GM21381 (cell line): ENCODE data around the gene CCSER1.
"Not testable (repeated sequence)": the region's sequence is repeated elsewhere in the genome, so short reads cannot be mapped to it uniquely, and the experiment has no call there.

Experiments
- ATAC-seq: cut with Tn5 transposase; IDR thresholded peaks from one replicate; pipeline ENCODE4 v1.9.1; 2021; ENCODE audit warnings: mild to moderate bottlenecking, moderate library complexity; ENCODE audit not compliant: unreplicated experiment

Gene CCSER1

DNA sequence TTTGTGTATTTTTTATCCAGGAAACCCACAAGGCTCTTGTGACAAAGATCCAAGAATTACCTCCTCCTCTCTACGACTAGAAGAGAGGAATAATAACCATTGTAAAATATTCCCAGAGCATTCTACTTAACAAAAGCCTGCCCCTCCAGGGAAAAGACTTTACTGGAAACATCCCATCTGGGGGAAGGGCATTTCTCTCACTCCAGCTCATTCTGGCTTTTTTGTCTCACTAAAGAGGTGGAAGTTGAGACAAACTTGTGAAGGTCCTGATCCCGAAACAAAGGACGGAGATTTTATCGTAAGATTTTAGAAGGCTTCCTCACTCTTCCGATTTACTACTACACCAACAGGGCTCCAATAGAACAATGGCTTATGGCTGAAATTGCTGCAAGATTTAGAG, 1484.6 kb downstream of the CCSER1 start:
- ATAC-seq, result no peak

DNA sequence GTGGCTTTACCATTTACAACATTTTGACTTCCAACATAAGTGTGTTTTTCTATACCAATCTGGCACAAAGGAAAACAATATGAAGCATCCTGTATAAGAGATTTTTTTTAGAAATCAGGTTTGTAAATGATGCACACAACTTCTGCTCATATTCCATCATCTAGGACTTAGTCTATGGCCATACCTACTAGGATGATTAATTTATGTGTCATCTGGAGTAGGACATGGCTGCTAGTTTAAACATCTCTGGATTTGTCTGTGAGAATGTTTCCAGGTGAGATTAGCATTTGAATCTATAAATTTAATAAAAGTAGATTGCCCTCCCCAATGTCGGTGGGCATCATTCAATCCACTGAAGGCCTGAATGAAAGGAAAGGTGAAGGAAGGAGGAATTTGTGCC, 1493.8 kb downstream of the CCSER1 start:
- ATAC-seq, result no peak

- no peak for ATAC-seq
Measured at GRCh38 chr4:91621446-91621845, 1494.3 kb downstream of the CCSER1 start.

- no peak for ATAC-seq
Measured at GRCh38 chr4:91622925-91623602, 1495.9 kb downstream of the CCSER1 start.

- ATAC-seq, result not testable (repeated sequence)
Measured at GRCh38 chr4:91623603-91623967, 1496.4 kb downstream of the CCSER1 start.

GRCh38 chr4:91630054-91630453, 1502.9 kb downstream of the CCSER1 start:
- no peak for ATAC-seq

DNA sequence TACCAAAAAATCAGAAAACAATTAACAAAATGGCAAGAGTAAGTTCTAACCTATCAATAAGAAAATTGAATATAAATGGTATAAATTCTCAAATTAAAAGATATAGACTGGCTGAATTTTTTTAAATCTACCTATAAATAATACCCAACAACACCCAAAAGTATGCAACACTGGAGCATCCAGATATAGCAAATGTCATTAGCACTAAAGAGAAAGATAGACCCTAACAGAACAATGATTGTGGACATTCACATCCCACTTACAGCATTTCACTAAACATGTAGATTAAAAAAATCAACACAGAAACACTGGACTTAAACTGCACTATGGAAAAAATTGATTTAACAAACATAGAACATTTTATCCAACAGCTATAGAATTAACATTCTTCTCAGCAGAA, 1503.6 kb downstream of the CCSER1 start:
- no peak for ATAC-seq

- no peak for ATAC-seq
Measured at GRCh38 chr4:91631335-91631734, 1504.1 kb downstream of the CCSER1 start.

- no peak for ATAC-seq
Measured at GRCh38 chr4:91636083-91636482, 1508.9 kb downstream of the CCSER1 start.
